Measurements from ENCODE around the gene RNF169. TPM values are rescaled to one million over a fixed set of nuclear protein-coding genes. Genes with fewer than 3 reads are reported as not detected.
"Not testable (repeated sequence)": the region's sequence is repeated elsewhere in the genome, so short reads cannot be mapped to it uniquely, and the experiment has no call there.

The RNF169 gene
- total RNA-seq, 1 experiment from 2014 or later = 8.1 TPM

- peak; percentile 80 for DNase-seq (ENCODE audit: low spot score)
These were observed 22.0 kb upstream of the RNF169 start for GRCh38 chr11:74726547-74727182.

- DNase-seq (ENCODE audit: low spot score) = no peak
These were observed 19.3 kb upstream of the RNF169 start for GRCh38 chr11:74729397-74729796.

DNA sequence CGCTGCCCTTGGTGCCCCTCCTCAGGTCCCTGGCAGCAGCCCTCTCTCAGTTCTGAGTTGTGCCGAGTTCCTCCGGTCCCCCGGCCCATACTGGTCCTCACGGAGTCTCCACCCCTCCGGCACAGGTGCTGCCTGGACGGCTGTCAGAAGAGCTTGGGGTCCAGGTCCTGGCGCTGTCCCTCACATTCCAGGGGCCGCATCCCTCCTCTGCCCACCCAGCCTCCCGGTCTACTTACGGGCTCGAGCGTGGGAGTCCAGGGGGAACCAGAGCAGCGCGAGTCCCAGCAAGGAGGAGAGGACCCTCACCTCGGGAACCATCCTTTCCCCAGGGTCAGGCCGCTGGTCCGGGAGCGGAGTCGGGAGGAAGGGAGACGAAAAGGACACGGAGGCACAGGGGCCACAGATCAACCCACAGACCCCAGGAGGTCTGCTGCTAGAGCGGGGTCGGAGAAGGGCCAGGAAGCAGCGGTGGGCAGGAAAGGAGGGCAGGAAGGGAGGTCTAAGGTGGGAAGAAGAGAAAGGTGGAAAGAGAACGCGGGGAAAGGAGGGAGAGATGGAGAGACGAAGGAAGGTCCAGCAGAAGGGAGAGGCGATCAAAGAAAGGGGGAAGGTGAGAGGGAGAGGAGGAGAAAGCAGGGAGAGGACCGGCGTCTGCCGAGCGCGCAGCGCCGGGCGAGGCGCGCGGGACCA, 17.9 kb upstream of the RNF169 start:
- no peak for DNase-seq (ENCODE audit: low spot score)

DNA sequence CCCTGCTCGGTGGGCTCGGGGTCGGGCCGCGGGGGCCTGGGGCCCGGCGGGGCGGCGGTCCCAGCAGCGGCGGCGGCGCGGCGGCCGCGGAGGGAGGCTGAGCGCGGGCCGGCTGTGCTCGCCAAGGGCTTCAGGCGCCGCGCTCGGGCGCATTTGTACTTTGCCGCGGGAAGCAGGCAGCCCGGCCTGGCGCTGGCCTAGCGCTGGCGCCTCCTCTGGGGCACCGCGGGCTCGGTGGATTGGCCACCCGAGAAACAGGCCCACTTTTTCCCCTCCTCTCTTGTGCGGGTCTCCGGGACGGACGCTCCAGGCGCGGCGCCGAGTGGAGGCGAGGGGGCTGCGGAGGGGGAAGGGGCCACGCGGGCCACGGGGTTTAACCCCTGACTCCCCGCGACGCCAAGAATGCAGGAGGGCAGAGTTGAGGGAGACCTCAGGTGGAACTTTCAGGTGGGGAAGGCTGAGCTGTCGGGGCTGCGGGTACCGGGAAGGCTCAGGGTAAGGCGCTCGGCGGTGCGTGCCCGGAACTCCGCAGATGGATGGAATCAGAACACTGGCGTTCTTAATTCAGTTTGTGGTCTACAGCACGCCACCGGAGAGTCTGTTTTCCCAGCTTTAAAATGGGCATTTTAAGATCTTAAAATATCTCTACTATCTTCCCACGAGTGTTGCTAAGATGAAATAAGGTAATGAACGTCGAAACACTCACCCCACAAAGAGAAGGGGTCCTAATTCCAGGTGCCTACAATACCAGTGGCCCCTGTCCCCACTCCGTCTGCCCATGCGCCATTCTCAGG, 17.2 kb upstream of the RNF169 start, which contains the start of gene CHRDL2:
Gene CHRDL2, minus strand, starts transcription at position 126 of the 794 bp plus-strand sequence. CDS start 538 bp downstream, outside the sequence.
- no peak for DNase-seq (ENCODE audit: low spot score)

- DNase-seq (ENCODE audit: low spot score) = no peak
These were observed 14.1 kb upstream of the RNF169 start for GRCh38 chr11:74734559-74734925.

DNA sequence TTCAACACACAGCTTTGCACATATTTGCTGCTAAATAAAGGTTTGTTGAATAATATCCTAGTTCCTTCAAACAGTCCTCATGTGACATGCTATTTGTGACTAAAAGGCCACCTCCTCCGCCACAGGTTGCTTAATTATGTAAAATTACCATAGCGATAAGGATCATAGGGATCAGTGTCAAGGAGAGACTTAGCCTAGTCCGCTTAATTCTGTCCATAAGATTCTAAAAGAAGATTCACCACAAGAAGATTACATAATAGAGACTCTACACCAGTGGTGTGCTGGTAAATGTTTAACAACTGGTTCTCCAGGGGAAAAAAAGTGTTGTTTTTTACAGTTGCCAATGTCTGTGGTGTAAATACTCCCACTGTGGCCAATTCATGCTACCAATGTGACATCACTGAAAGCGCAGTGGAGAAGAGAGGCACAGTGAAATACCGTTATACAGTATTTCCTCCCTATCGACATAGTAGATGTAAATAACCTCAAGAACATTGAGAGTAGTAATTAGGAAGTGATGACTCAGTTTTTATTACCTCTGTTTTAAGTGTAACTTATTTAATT, 13.2 kb upstream of the RNF169 start:
- DNase-seq (ENCODE audit: low spot score) = no peak

DNA sequence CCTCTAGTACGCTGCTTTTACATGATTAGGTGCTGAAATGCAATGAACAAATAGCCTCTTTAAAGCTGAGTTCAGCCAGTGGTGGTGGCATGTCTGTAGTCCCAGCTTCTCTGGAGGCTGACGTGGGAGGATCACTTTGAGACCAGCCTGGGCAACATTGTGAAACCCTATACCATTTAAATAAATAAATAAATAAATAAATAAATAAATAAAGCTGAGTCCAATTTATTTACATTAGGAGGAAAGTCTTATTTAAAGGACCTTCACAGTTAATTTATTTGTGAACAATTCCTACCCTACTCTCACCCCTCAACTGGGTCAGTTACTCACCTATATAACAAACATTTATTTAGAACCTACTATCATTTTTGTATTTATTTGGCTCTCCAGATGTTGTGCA, 12.6 kb upstream of the RNF169 start:
- no peak for DNase-seq (ENCODE audit: low spot score)

DNA sequence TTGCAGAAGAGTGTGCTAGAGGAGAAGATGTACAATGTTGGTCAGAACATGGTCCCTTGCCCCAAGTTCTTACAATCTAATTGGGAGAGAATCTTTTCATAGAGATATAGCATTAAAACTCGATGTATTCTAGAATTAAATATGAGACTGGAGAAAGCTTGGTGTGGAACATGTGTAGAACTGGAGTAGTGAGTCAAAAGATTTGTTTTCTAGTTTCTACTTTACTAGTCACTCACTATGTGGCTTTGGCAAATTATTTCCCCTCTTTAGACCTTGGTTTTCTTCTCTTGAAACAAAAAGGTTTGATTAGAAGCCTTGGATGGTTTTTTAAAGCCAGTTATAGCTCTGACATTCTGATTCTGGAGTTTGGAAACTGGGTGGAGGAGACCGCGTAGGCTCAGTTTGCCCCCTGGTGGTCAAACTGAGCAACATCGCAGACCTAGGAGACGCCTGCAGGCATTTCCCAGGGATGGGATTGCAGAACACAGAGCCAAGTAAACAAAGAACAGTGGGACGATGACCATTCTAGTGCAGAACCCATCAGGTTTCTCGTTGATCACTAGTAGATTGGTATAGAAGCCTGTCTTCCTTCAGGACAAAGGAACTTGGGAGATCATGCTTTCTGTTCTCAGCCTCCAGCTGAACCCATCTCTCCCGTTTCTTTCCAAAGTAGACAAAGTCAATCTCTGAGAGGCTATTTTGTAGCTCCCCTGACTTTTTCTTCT, 8.9 kb upstream of the RNF169 start:
- DNase-seq (ENCODE audit: low spot score) = peak; percentile 85

DNA sequence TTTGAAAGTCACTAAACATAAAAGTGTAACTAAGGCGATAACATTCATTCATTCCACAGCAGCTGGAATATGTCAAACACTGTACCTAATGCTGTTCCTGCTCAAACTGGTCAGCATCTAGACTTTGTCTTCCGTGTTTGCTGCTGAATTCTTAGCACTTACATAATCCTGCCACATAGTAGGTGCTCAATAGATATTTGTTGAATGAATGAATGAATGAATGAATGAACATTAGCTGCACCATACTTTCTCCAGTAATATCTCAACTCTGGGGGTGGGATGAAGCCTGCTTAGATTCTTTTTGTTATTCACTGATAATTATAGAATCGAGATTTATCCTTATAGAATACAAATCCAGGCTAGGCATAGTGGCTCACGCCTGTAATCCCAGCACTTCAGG, 6.6 kb upstream of the RNF169 start:
- no peak for DNase-seq (ENCODE audit: low spot score)

GRCh38 chr11:74743640-74744039, 5.0 kb upstream of the RNF169 start:
- no peak for DNase-seq (ENCODE audit: low spot score)

- no peak for DNase-seq (ENCODE audit: low spot score)
These were observed 4.4 kb upstream of the RNF169 start for GRCh38 chr11:74744277-74744676.

- no peak for DNase-seq (ENCODE audit: low spot score)
These were observed 1.8 kb upstream of the RNF169 start for GRCh38 chr11:74746868-74747267.

GRCh38 chr11:74749127-74749964, 697 bp downstream of the RNF169 start:
- DNase-seq (ENCODE audit: low spot score) = peak; percentile 54

DNA sequence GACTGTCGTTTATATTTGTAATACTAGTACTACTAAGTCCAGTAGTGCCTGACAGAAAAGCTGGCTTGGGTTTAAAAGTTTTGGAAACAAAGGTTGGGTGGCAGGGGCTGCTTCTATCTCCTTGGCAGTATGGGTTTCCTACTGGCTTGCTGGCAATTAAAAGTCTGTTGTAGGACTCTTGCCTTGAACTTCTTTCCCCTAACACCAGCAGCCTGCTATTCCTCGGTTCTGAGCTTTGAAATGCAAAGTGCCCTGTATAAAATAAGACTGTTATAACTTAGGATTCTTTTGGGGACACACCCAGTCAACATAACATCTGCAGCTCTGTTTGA, 1.3 kb downstream of the RNF169 start:
- DNase-seq (ENCODE audit: low spot score) = no peak

- not testable (repeated sequence) for DNase-seq (ENCODE audit: low spot score)
These were observed 1.9 kb downstream of the RNF169 start for GRCh38 chr11:74750598-74750997.

GRCh38 chr11:74751303-74751702, 2.7 kb downstream of the RNF169 start:
- DNase-seq (ENCODE audit: low spot score) = no peak

DNA sequence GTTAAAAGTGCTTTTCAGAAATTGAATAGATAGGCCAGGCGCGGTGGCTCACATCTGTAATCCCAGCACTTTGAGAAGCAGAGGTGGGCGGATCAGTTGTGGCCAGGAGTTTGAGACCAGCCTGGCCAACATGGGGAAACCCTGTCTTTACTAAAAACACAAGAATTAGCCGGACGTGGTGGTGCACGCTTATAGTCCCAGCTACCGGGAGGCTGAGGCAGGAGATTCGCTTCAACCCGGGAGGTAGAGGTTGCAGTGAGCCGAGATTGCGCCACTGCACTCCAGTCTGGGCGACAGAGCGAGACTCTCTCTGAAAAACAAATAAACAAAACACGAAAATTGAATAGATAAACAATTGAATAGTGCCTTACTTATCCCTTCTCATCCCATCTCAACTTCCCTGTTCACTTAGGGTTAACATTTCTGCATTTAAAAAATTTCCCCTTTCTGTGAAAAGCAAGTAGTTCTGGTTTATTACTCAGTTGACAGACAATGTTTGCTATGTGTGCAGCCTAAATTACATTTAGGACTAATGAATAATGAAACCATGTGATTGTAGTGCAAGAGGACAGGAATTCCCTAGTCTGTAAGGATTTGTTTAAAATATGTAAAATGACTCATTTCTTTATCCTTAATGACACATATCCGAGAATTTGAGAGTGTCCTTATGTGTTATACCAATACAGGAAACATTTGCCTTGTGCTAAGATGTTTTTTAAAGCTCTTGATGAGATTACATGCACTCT, 6.0 kb downstream of the RNF169 start:
- no peak for DNase-seq (ENCODE audit: low spot score)

DNA sequence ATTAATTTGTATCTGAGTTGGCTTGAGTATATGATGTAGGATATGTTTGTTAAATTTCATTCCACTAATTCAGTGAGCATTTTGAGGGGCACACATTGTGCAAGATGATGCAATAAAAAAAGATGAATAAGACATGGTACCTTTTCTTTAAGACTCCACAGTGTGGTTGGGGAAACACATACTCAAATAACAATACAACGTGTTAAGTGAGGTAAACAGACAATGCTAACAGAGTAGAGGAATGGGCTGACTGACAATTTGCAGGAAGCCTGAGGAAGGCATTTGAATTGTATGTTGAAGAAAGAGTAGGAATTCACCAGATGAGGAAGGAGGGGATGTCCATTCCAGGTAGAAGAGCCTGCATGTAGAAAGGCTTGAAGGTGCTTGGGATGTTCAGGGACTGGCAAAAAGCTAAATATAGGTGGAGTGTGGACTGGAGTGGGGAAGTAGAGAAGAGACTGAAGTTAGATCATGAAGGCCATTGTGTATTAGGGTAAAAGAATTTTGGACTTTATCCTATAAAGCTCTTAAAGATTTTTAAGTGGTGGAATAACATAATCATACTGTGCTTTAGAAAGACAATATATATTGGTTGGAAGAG, 6.8 kb downstream of the RNF169 start:
- no peak for DNase-seq (ENCODE audit: low spot score)

DNA sequence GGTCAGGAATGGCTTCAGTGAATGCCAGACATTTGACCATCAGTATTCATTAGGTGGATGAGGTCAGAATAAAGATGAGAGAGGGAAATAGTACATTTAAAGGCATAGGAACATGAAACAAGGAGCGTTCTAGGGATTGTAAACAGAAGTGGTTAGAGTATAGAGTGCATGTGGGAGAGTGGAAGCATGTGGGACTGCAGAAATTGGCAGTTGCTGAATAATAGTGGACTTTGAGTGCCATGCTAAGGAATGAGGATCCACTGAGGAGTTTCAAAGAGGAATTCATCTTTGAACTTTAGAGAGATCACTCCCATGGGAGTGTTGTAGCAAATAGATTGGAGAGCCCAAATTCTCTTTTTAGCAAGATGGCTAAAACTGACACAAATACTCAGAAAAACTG, 7.9 kb downstream of the RNF169 start:
- no peak for DNase-seq (ENCODE audit: low spot score)

DNA sequence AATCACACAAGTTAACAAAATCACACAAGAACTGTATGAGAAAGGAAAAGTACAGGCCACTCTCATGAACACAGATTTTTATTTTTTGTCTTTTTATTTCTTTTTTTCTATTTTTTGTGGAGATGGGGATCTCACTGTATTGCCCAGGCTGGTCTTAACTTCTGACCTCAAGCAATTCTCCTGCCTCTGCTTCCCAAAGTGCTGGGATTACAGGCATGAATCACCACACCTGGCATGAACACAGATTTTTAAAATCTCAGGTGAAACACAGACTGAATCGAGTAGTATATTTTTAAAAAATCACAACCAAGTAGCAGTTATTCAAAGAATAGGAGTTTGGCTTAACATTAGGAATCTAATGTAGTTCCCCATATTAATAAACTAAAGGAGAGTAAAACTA, 18.3 kb downstream of the RNF169 start:
- DNase-seq (ENCODE audit: low spot score) = no peak

Data from HT-29 (cell line).